GM11168 (cell line): ENCODE results near the gene ANXA2R.

Source experiments
- in situ Hi-C: fragments of 300-500 bp; cut with MboI; formaldehyde crosslinking; loops from one replicate; pipeline ENCODE4 v1.12.0; 2022; ENCODE audit warnings: low sequenced_read_pairs; ENCODE audit not compliant: unreplicated experiment

The ANXA2R gene

DNA sequence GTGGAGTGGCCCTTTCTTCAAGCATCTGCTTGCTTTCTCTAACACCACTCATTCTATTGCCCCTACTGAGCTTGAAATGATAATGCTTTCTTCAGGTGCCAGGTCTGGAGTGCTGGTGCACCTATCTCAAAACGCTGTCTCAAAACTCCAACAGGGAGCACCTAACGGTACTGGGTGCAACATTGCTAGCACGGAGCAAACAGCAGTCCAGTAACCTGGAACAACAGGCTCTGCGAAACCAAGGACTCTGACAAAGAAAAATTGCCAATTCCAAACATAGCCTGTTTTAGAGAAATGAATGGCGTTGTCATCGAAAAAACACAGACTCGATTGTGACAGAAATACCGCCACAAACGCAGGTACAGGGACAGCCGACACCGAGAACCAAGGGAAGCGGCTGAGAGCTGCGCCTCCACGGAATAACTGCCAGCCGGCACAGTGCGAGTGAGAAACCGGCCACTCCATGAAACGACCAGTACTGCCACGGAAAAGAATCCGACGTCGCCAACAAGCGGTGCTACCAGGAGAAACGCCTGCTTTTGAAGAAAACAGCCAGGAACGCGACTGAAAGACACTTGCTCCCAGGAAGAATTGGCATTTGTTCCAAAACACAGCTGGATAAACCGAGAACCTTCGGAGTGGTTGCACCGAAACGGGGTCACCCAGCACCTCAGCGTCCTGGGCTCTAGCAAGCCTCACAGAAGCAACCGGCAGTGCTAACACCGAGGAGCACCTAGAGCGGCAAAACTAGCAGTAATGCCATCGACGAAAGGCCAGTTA, 3.1 kb downstream of the ANXA2R start:
- in situ Hi-C loops, result no loop called here

DNA sequence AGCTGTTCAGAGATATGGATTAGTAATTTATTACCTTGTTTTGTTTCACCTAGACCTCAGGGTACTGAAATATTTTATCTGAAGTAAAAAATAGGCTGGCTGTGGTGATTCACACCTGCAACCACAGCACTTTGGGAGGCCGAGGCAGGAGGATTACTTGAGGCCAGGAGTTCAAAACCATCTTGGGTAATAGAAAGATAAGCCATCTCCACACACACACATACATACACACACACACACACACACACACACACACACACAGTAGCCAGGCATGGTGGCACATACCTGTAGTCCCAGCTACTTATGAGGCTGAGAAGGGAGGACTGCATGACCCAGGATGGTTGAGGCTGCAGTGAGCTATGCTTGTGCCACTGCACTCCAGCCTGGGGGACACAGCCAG, 3.7 kb downstream of the ANXA2R start:
- in situ Hi-C loops, result no loop called here

DNA sequence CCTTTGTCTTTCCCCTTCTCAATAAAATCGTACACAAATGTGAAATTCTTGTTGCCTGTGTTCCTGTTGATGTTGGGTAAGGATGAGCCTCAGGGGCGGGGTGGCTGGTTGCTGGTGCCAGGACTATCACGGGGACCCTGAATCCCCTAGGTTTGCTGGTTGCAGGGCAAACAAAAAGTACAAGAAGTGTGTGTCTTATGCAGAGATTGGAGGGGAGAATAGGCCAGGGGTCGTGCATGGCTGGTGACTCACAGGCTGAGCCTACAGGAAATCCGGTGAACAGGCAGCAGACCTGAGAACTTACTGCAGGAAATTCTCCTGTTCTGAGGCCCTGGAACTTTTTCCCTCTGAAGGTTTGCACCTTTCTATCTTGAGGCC, 5.5 kb downstream of the ANXA2R start:
- in situ Hi-C loops, result no loop called here

DNA sequence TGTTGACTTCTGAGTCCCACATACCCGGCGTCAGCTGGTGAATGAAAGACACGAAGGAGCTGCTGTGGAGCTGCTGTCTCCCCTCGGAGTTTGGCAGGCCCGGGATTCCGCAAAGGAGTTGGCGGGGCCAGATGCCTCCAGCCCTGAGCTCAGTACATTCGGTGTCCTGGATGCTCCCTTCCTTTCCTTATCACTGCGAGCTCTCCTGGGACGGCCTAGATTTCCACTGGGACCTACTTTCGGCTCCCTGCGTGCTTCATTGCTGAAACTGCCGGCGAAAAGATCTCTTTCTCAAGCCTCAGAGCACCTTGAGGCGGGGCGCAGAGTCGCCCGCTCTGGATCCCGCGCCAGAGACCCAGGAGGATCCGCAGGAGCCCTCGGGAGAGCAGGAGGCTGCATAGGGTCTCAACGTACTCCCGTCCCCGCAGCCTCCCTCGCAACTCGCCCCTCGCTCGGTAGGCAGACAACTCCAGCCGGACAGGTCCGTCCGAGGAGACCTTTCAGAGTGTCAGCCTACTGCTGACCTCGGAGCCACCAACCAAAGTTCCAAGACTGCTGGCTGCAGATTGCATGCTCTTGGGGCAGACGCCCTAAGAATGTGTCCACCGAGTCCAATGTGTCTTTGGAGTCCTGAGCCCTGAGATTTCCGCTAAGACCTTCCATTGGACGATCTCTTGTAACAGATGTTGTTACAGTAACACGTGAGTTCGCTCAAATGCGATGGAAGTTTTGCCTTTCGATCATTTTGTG, 6.1 kb downstream of the ANXA2R start:
- in situ Hi-C loops, result no loop called here

DNA sequence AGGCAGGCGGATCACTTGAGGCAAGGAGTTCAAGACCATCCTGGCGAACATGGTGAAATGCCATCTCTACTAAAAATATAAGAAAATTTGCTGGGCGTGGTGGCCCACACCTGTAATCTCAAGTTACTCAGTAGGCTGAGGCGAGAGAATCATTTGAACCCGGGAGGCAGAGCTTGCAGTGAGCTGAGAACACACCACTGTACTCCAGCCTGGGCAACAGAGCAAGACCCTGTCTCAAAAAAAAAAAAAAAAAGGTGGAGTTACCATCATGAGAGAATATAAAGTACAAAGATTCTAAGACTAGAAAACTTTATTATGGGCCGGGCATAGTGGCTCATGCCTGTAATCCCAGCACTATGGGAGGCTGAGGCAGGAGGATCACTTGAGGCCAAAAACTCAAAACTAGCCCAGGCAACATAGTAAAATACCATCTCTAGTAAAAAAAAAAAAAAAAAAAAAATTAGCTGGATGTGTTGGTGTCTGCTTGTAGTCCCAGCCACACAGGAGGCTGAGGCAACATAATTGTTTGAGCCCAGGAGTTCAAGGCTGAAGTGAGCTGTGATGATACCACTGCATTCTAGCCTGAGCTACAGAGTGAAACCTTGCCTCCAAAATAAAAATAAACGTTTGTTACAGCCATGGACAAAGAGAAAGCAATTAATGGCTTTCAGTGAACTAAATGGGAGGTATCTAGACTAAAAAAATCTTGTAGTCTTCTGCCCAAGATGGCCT, 12.9 kb downstream of the ANXA2R start:
- in situ Hi-C loops, result loop anchor here (10.0 kb wide), 1 partner anchor 122 kb away; no protein-coding TSS in a partner anchor

DNA sequence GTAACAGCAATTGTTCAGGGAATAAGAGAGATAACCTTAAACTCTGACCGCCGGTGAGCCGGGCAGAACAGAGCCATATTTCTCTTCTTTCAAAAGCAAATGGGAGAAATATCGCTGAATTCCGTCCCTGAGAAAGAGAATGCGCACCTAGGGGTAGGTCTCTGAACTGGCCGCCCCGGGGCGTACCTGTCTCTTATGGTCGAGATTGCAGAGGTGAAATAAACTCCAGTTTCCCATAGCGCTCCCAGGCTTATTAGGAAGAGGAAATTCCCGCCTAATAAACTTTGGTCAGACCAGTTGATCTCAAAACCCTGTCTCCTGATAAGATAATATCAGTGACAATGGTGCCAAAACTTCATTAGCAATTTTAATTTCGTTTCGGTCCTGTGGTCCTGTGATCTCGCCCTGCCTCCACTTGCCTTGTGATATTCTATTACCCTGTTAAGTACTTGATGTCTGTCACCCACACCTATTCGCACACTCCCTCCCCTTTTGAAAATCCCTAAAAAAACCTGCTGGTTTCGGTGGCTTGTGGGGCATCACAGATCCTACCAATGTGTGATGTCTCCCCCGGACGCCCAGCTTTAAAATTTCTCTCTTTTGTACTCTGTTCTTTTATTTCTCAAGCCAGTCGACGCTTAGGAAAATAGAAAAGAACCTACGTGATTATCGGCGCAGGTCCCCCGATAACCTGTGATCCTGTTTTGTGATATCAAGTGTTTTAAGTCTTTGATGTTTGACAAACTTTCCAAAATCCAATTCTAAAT, 14.8 kb downstream of the ANXA2R start:
- in situ Hi-C loops, result loop anchor here (10.0 kb wide), 1 partner anchor 121 kb away; no protein-coding TSS in a partner anchor

DNA sequence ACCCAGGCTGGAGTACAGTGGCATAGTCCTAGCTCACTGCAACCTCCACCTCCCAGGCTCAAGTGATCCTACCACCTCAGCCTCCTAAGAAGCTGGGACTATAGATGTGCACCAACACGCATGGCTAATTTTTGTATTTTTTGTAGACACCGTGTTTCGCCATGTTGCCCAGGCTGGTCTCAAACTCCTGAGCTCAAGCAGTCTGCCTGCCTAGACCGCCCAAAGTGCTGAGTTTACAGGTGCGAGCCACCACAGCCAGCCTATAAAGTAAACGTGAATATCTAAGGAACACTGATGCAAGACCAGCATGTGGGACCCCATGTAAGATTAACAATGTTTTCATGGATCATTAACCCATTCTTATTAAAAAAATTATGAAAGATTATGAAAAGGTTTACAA, 15.9 kb downstream of the ANXA2R start:
- in situ Hi-C loops, result loop anchor here (10.0 kb wide), 1 partner anchor 119 kb away; no protein-coding TSS in a partner anchor

DNA sequence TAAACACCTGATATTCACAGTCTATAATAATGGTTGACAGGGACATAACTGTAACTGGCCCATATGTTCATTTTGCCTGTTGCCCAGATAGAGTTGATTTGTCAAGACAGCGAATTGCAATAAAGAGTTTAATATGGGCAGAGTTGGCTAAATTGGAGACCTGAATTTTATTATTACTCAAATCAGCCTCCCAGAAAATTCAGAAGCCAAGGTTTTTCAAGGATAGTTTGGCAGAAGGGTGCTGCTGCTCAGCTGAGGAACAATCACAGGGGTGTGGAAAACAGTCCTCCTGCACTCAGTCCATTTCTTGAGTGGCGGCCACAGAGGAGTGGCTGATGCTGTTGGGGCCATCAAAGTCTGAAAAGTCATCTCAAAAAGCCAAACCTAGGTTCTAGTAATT, 19.0 kb downstream of the ANXA2R start:
- in situ Hi-C loops, result loop anchor here (10.0 kb wide), 1 partner anchor 116 kb away; no protein-coding TSS in a partner anchor

DNA sequence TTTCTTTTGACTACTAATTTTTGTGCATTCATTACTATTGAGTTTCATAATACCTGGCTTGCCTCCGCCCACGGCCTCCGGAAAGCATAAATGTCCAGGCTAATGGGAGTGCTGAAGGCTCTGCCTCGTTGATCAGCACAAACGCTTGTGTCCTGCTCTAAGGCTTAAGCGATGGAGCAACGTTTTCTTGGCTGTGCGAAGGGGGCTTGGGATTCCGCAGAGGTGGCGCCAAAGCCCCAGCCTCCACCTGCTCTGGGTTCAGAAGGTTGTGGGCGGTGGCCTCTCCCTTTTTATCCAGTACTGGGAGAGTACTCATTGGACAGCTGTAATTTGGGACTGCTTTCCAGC, 19.7 kb downstream of the ANXA2R start:
- in situ Hi-C loops, result loop anchor here (10.0 kb wide), 1 partner anchor 116 kb away; no protein-coding TSS in a partner anchor

DNA sequence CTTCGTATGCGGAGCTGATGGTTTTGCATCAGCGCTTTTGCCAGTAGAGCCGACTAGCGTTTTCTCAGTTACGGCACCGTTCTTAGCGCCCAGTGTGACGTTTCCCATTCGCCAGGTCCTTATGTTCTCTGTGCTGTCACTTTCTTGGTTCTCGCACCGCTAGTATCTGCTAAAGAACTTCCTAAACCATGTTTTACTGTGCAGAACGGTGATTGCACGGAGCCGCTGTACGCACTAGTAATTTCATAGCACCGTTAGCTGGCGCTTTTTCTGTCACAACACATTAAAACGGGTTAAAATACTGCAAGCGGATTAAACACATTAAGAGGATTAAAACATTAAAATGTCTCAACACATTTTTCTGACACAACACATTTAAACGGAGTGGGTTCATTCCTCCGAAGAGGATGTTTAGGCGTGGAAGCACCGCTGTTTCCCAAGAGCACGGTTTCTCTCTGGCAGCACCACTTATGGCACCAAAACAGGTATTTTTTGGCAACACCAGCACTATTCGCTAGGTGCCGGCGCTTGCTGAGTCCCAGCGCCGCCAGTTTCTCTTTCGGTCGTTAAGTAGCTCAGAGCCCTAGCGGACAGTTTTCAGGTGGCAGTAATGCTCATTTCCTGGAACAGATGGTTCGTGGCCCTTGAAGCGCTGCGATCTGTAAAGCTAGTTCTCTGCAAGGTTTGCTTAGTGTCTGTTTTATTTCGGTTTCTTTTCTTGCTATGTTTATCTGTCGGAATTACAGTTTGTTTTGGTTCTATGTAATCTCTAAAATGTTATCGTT, 20.3 kb downstream of the ANXA2R start:
- in situ Hi-C loops, result loop anchor here (10.0 kb wide), 1 partner anchor 115 kb away; no protein-coding TSS in a partner anchor

DNA sequence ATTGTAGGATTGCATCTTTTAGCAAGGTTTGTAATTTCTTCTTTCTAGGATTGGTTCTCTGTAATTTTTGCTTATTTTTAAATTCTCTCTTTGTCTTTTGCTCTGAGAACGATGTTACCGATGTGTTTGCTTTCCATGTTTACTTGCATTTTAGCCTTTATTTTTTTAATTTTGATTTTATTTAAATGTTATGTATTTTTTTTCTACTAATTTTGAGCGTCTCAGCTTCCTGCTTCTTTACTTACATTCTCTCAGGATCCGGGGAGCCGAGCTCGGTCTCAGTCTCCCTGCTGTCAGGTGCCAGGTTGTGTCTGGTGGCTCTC, 20.9 kb downstream of the ANXA2R start:
- in situ Hi-C loops, result no loop called here

DNA sequence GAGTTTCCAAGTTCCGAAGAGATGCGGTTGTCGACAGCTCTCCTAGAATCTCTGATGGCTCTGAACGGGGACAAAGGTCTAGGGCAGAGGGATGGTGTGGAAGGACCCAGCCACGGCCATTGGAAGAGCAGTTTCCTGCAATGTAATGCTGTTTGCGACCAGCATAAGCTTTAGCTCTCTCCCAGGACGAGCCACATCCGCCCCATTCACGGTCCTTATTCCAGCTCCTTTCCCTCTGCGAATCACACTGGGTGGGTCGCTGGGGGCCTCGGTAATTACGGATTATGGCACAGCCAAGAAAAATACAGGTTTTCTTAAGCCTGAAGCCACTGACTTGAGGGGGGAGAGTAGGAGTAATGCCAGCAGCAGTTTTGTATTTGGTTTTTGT, 22.7 kb downstream of the ANXA2R start:
- in situ Hi-C loops, result no loop called here

DNA sequence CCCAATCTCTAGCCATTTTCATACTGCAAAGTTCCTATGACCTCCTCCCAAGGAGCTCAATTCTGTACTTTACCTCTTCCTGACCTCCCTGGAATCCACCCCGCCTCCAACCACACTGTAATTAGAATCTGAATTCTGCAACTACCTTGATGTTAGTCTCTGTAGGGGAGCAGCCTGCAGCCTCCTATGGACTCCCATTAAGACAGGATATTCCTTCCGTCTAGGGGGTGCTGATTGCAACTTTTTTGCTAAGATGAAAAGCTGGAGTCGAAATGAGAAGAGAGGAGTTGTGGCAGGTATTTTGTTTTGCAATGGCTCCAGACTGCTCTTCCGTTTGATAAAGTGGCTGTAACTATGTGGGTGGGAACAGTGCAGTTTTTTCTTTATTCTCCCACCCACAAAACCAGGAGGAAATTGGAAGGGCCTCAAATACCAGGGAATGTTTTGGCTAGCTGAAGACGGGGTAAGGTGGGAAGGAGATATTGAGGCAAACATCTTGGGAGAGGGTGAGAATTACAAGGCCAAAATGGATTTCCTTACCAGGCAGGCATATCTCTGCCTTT, 23.8 kb downstream of the ANXA2R start:
- in situ Hi-C loops, result no loop called here

DNA sequence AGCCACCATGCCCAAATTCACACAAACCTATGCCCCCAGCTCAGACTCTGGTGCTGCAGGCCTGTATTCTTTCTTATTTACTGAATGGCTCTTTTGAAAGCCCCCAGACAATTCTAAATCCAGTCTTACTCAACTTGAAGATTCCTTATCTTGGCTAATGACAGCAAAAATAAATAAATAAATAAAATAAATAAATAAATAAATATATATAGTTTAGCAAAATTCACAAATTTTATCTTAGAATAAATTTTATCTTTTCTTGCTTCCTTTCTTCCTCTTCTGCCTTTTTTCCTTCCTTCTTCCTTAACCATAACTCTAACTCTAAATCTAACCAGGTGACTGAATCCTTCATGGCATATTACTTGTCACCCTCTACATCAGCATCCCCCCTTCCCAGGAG, 25.6 kb downstream of the ANXA2R start:
- in situ Hi-C loops, result no loop called here

DNA sequence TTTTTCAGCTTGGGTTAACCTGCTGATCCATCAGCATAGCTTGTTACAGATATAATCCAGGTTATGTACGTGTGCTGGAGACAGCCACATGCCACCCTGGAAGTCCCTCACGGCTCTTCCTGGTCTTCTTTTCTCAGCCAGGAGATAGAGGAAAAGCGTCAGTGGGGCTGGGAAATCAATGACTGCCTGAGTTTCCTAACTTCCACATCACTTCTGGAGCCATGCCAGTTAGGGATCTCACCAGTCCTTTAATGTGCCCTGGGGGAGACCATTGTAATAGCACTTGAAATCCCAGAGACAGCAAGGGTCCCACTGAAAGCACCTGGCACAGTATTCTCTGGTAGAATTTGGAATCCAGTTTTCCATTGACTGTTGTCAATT, 29.2 kb downstream of the ANXA2R start:
- in situ Hi-C loops, result no loop called here

DNA sequence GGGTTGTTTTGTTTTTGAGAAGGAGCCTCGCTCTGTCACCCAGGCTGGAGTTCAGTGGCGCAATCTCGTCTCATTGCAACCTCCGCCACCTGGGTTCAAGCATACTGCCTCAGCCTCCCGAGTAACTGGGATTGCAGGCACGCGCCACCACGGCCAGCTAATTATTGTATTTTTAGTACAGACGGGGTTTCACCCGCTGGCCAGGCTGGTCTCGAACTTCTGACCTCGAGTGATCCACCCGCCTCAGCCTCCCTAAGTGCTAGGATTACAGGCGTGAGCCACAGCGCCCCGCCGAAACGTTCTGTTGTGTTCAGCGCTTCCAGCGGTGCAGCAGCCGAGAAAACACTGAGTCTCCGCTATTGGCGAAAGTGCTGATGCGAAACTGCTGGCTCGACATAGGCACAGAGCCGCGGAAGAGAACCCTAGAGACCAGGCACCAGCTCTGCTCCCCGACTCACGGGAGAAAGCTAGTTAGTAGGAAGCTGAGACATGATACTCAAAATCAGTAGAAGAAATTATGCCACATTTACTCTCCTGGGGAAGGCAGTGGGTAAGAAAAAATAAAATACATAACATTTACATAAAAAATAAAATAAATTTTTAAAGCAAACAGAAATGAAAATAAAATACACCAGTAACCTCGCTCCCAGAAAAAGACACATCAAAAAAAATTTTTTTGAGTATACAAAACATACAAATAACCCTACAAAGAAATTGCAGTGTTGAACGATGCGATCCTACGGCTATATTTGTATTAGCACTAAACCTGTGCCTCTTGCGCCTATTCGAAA, 31.6 kb downstream of the ANXA2R start:
- in situ Hi-C loops, result no loop called here

DNA sequence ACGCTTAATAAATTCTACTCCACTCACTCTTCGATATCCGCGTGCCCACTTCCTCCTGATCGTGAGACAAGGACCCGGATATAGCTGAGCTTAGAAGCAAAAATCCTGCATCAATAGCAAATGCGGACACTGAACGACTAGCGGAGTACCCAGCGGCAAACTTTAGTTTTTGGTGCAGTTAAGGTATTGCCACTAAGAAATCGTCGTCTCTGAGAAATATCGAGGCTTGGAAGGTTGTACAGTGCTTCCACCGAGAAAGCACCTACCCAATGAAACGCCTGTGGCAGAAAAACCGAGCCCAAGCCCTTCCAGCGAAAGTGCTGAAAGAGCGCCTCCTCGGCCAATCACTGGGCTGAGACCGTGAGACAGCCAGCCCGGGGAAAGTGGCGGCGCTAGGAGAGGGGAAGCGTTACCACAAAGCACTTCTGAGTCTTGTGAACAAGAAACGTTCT, 32.2 kb downstream of the ANXA2R start:
- in situ Hi-C loops, result no loop called here

DNA sequence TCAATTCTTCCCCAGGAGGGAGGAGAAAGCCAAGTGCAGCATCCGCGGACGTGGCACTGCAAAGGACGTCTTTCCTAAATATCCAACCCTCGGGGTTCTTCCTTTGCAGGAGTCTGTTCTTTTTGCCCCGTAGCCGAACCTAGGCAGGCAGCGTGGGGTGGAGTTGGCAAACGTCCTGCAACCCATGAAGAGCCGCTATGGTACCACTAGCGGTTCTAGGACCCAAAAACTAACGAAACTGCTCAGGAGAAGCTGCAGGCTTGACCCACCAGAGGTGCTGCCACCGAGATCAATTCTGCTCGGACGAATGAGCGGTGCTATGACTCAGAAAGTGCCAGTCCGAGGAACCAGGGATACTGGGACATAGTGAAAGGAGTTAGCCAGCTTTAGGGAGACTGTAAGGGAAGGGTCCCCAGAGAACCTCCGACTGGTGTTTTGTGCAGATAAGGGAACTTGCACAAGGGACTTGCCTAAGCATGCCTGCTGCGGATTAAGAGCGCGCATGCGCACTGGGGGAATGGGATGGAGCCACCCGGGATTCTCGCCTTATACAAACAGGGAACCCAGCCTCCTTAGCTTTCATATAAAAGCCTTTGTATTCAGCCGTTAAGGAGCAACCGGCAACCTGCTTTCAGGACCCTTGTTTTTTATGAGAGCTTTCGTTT, 32.7 kb downstream of the ANXA2R start:
- in situ Hi-C loops, result no loop called here
